IPS DF 19.7 (cell line): ENCODE measurements around the gene ERICH4.
"Not testable (repeated sequence)": the region's sequence is repeated elsewhere in the genome, so short reads cannot be mapped to it uniquely, and the experiment has no call there.

ENCODE experiments used
- DNase-seq: peaks from one replicate; pipeline ENCODE4 v3.0.0-alpha.2; 2013; ENCODE audit warnings: low read depth, low spot score

Gene ERICH4, protein sequence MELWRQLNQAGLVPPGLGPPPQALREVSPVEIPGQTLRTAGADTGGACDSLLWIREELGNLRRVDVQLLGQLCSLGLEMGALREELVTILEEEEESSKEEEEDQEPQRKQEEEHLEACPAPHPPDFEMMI

DNA sequence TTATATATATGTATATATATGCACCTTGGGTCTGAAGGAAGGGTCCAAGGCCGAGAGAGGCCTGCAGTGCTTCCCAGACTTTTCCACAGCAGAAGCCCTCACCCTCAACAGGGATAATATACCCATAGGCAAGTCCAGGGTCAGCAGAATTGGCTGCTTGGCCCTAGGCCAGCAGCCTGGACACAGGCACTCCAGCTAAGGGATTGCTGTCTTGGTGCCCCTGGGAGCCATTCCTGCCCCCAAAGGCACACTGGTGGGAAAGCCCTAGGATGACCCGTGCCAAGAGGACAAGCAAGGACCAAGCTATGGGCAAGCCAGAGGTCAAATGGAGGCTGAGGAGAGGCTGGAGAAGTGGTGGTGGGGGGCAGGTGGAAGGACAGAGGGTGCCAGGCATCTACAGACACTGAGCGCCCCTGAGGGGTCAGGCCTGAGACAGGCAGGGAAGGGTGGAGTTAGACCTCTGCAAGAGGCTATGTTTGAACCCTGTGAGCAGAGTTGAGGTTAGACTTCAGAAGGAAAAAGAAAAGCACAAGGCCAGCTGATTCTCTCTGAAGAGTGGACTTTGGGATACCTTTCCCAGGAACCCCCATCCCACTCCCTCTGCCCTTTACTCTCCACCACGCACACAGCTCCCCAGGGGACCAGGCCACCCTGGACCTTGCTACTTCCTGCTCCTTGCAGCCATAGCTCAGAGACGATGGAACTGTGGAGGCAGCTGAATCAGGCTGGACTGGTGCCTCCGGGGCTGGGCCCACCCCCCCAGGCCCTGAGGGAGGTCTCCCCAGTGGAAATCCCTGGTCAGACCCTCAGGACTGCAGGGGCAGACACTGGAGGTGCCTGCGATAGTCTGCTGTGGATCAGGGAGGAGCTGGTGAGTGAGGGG, at the start of gene ERICH4:
ERICH4 (plus strand) TSS at position 684 of the 883 bp plus-strand sequence; CDS start at position 698, 14 bp downstream.
- DNase-seq, result no peak

DNA sequence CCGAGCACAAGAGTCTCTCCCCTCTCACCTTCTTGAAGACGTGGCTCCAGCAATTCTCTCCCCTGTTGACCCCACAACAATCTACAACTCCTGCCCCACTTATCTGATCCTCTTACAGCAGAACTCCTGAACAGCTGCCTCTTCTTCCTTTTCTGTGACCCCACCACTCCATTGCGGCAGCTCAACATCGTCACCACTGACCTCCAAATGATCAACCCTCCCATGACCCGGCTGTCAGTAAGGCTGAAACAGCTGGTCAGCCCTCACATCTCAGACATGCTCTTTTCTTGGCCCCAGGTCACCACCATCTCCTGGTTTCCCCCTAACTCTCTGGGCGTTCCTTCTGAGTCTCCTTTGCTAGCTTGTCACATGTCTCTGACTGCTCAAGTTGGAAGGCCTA, 47.6 kb upstream of the ERICH4 start:
- DNase-seq, result no peak

DNA sequence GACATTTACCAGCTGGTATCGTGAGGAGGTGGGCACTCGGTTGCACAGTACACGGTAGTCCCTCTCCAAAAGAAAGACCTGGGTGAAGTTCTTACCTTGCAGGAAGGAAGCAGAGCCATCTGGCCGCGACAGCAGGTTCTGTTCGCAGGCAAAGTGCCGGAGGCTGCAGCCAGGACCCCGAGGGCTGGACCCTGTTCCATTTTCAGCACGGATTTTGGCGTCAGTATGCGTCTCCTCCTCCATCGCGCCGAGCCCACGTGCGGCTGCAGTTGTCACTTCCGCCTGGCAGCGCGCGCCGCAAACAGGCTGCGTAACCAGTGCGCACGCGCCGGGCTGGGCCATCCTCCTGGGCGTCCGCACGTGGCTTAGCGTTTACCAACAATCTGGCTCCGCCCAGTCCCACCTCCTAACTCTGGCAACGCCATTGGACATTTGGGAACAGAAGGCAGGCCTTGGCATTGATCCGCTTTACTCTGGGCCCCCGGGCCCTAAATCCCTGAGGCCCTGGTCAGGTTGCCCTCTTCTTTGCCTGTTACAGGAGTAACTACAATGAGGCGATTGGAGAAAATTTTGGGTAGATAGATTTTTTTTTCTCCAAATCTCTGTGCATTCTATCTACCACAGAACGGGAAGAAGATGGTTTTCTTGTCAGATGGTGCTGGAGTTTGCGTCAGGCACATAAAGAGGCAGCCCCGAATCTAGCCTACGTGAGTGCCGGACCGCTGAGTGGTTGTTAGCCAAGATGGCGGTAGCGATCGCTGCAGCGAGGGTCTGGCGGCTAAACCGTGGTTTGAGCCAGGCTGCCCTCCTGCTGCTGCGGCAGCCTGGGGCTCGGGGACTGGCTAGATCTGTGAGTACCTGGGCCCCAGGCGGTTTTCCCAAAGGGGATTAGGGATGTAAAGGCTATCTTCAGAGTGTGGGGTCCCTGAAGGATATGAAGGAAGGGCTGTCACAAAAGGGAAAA, 45.6 kb upstream of the ERICH4 start, which contains the start of the genes BCKDHA and EXOSC5:
BCKDHA (plus strand) TSS at position 733 of the 964 bp plus-strand sequence; CDS start at position 743, 10 bp downstream.
EXOSC5 (minus strand) TSS at position 274 of the 964 bp plus-strand sequence; CDS start at position 243, 31 bp downstream.
- peak; percentile 99 for DNase-seq

DNA sequence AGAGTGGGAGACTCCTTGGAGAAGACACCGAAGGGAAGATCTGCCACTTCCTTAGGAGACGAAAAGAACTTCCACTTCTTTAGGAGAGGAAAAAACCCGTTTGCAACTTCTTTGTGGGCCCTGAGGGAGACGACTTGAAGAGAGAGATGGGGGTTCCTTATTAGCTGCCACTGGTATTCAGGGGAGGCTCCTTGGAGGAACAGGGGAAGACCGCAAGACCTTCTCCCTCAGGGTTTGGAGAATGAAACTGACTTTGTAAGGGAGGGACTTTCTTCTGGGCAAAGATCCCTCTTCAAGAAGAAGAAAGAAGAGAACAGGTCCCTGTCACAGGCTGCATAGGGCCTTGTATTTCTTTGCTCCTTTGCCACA, 44.9 kb upstream of the ERICH4 start:
- DNase-seq, result no peak

DNA sequence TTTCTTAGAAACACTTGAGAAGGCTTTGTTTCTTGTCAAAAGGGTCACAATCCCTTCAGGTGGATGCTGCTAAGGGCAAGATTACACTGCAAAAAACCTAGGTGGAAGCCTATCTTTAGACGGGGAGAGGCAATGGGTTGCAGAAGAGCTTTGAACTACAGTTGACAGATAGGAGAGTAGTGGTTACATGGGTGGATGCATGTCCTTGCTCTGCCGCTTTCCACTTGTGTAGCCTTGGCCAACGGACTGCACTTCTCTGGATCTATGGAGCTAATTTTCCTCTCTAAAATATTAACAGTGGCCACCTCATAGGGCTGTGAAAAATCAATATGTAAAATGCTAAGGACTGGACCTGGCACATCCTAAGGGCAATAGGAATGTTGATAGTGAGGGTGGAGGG, 44.4 kb upstream of the ERICH4 start:
- DNase-seq, result no peak

DNA sequence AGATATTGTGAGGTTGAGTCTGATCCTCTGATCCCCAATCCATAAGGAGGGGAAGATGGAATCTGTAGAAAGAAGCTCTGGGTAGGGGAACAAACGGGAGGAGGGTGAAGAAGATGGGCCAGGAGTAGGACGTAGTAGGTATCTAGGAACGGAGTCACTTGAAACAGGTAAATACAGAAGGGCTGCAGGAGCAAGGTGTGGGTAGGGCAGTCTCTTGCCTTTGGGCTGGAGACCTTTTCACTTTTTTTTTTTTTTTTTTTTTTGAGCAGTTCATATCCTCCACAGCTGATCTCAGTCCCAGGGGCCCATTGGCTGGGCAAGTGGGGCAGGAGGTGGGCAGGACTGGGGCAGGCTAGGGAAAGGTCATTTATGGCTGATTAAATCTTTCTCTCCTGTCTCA, 43.9 kb upstream of the ERICH4 start:
- no peak for DNase-seq

DNA sequence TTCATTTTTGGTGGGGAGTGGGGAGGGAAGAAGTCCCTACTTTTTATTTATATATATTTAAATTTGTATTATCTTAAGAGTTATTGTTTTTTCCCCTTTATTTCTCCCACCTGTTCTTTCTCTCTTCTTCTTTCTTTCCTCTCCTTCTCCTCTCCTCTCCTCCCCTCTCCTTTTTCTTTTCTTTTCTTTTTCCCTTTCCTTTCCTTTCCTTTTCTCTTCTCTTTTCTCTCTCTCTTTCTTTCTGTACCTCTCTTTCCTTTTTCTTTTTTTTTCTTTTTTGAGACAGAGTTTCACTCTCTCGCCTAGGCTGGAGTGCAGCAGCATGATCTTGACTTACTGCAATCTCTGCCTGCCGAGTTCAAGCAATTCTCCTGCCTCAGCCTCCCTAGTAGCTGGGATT, 43.4 kb upstream of the ERICH4 start:
- no peak for DNase-seq

DNA sequence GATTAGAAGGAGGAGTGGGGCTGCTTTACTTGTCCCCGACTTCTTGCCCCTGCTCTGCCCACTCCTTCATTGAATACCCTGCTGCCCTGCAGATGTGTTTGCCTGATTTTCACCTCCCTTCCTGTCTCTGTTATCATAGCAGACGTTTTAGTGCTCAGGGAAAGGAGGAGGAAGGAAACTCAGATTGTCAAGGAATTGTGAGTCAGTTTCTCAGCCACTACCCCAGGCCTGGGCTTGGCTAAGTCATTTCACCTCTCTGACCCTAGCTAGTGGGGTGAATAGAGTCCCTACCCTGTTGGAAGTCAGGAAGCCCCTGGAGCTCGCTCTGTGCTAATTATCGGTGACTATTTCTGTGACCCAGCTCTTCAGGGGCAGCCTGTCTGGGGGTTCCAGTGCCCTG, 41.5 kb upstream of the ERICH4 start:
- no peak for DNase-seq

DNA sequence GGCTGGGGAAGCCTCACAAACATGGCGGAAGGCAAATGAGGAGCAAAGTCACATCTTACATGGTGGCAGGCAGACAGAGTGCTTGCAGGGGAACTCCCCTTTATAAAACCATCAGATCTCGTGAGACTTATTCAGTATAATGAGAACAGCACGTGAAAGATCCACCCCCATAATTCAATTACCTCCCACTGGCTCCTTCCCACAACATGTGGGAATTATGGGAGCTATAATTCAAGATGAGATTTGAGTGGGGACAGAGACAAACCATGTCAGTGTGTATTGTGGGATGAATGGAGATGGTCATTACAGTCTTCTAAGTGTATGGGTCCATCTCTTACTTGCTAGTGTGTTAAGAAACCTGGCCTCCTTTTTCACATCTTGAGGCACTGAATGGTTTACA, 40.9 kb upstream of the ERICH4 start:
- DNase-seq, result no peak

DNA sequence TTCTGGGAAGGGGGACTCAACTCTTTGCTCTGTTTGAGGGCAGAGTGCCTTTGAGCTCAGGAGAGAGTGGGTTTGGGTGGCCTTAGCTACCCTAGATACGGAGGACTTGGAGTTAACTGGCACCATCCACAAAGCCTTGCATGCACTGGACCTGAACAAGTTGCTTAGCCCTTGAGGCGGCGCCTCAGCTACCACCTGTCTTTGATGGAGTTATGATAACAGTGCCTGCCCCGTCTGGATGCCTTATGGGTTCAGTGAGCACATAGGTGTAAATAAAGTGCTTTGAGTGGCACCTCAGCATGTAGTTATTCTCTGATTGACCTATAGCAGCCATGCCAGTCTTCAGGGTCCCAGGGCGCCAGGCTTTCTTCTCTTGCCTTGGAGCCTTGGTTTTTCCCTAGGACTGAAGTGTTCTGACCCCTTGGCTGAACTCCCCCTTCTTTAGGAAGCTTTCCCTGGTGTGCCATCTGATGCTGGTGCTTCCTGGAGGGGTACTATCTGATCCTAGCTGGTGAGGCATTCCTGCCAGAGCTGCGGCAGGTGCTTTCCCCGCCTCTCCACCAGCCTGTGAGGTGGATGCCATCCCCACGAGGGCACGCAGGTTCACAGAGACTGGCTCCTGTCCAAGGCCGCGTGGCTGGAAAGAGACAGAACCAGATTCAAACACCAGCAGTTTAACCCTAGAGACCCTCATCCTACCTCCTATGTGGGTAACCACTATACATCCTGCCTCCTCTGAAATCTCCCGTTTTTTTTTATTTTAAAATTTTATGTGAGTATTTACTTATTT, 39.6 kb upstream of the ERICH4 start:
- DNase-seq, result no peak

DNA sequence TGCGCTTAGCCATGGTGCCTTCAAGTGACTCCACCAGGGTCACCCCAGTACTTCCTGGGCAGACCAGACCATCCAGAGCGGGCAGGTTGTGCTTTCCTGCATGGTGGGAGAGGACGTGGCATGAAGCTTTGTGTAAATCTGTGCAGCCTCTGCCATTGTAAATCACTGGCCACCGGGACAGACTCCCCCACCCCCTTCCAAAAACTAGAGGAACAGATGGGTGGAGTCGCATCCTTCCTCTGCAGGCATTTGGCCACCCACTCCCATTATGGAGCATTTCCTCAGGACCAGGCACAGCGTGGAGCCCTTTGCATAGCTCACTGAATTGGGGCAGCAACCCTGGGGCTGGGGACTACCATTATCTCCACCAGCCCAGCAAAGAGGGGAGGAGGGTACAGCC, 37.2 kb upstream of the ERICH4 start:
- no peak for DNase-seq

DNA sequence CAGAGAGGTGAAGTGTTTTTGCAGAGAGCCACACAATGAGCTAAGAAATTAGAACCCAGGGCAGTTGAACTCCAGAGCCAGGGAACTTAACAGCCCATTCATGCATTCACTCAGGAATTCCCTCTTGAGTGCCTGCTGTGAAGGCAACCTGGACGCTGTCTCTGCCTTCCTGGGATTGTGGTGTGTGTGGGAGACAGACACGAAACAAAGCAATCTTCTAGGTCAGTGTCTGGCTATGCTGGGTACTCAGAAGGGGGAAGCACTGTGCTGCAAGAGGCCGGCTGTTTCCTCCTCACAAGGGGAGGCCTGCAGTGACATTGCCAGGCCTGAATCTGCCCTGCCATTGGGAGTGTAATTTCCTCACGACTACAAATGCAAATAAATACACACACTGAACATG, 35.7 kb upstream of the ERICH4 start:
- peak; percentile 64 for DNase-seq

DNA sequence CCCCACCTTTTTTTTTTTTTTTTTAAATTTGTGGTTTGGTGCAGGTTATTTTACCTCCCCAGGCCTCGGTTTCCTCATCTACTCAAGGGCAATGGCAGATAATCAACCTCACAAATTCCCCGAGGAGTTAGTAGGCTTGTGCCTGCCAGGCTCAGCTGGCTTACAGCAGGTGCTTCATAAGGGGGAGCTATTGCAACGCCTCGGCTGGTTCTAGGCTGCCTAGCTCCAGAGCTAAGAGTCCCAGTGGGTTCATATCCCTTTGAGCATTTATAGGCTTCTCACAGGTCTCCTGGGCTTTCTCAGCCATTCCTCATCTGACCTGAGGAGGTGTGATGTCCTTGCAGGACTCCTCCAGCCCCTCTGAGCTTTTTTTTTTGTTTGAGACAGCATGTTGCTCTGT, 34.7 kb upstream of the ERICH4 start:
- no peak for DNase-seq

DNA sequence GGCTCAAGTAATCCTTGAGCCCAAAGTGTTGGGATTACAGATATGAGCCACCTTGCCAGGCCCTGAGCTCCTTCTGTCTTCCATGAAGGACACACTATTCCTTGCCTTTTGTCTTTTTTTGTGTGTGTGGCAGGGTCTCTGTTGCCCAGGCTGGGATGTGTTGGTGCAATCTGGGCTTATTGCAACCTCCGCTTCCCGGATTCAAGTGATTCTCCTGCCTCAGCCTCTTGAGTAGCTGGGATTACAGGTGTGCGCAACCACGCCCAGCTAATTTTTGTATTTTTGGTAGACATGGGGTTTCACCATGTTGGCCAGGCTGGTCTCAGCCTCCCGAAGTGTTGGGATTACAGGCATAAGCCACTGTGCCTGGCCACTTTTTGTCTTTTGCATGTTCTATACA, 34.1 kb upstream of the ERICH4 start:
- not testable (repeated sequence) for DNase-seq

DNA sequence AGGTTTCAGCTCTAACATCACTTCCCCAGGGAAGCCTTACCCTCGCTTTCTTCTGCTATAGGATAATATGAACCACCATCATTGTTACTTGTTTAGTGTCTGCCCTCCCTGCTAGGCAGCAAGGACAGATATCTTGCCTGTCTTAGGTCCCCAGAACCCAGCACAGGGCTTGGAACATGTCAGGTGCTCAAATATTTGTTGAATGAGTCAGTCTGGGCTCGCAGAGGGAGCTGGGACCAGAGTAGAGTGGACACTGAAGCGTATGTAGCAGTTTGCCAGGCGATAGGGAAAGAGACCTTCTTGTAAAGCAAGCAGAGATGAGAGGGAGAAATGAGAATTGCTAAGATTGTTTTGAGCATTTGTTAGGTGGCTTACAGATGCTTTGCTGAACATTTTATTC, 33.7 kb upstream of the ERICH4 start:
- DNase-seq, result no peak

DNA sequence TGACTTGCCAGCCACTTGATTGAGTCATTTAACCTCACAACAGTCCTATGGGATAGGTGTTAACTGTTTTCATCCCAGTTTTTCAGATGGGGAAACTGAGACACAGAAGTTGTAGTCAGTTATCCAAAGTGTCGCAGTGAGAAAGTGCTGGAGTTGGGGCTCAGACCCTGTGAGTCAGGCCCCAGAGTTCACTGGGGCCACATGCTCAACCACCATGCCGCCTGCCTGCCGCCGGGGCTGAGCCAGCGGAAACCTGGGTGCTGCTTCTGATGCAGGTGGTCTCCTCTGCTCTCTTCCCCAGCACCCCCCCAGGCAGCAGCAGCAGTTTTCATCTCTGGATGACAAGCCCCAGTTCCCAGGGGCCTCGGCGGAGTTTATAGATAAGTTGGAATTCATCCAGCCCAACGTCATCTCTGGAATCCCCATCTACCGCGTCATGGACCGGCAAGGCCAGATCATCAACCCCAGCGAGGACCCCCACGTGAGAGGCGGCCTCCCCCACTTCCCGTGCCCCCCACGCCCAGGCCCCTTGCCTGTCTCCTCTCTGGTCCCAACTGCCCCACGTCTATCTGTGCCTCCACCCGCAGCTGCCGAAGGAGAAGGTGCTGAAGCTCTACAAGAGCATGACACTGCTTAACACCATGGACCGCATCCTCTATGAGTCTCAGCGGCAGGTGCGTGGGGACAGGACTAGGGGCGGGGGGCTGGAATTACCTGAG, 32.5 kb upstream of the ERICH4 start:
- no peak for DNase-seq

DNA sequence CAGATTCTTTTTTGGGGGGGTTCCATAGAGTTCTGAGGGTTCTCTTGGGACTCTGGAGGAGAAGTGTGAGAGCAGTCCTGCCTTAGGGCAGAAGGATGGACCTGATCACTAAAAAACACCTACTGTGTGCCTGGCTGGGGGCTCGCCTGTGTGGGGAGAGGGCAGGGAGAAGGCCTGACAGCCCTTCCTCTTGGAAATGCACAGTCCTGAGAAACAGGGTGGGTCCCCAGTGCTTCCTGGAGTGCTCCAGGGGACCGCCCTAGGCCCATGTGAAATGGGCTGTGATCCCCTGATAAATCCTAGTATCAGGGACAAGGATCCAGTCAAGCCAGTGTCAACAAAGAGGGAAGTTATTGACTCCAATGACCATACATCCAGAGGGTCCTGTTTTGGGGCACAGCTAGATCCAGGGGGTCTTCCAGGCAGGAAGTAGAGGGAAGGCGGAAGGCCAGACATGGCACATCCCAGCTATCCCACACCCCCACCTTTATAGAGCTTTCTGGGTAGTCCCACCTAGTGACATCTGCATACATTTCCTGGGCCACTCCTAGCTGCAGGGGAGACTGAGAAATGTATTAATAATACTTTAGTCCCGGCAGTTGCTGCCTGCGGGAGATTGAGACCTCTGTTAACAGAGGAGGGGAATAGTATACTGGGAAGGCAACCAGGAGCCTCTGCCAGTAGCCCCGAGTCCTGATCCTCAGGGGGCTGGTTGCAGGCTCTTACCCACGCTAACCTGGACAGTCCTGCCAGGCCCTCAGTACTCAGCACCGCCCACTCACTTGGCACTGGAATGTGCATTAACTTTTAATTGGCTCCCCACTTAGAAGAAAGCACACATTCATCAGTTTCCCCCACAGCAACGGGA, 31.6 kb upstream of the ERICH4 start:
- no peak for DNase-seq

DNA sequence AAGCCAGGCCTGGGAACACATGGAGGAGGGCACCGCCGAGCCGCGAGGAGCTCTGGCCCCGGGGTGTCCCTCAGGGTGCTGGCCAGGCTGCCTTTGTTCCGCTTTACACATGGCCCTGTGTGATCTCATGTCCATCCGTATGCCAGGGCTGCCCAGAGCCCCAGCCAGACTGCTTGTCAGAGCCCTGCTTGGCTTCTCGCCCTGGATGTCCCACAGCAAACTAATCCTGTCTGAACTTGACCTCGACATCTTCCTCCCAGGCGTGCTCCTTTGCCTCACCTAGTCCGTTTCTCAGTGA, 31.0 kb upstream of the ERICH4 start:
- no peak for DNase-seq

DNA sequence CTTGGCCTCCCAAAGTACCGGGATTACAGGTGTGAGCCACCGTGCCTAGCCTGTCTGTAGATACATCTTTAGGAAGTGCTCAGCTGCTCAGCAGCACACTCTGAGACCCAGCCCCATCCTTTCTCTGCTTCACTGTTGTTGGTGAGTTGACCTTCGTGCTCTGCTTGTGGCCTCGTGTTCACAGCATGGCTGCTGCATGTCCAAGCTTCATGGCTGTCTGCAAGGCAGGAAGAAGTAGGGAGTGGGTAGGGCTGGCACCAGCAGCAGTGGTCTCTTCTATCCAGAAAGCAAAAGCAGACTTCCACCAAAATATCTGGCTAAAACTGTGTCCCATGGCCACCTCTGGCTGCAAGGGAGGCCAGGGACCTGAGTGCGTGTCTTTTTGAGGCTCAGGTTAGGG, 30.0 kb upstream of the ERICH4 start:
- DNase-seq, result no peak

DNA sequence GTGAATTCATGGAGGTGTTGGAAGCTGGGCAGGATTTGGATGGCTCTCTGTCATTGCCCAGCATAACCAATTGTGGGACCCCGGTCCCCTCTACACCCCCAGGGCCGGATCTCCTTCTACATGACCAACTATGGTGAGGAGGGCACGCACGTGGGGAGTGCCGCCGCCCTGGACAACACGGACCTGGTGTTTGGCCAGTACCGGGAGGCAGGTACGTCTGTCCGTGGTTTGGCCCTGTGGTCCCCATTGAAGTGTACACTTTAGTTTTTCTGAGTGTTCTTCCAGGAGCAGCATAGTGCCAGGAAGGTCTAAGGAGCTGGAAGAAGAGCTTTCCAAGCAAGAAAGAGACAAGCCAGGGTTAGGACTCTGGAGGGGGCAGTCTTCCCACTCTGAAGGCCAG, 29.0 kb upstream of the ERICH4 start:
- no peak for DNase-seq
